ENCODE measurements around the gene NHSL2.
"Not testable (repeated sequence)": the region's sequence is repeated elsewhere in the genome, so short reads cannot be mapped to it uniquely, and the experiment has no call there.

The NHSL2 gene

DNA sequence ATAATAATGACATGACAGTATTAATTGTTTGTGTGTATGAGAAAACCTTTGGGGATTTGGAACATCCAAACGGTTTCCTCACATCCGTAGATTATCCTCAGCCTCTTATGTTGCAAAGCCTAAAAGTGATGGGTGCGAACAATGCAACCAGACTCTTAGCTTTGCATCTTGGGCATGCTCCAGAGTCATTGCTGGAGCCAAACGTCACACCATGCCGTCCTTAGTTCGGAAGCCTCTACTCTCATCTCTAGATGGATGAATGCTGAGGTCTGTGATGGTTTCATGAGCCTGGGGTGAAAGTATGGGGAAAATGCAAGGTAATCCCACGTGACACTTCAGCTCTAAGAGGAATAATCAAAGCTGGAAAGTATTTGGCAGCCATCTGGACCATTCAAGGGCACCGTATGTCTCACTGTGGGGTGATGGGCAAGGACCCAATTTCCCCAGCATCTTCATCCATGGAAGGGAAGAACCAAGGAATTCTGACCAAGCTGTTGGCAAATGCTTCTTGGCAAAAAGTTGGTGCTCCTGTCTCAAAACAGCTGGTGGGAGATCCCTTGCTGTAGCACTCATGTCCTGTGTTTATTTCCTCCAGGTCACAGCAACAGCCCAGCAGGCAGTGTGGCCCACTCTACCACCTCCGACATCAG is 227.3 kb downstream of the NHSL2 start:
- DNase-seq: no peak

DNA sequence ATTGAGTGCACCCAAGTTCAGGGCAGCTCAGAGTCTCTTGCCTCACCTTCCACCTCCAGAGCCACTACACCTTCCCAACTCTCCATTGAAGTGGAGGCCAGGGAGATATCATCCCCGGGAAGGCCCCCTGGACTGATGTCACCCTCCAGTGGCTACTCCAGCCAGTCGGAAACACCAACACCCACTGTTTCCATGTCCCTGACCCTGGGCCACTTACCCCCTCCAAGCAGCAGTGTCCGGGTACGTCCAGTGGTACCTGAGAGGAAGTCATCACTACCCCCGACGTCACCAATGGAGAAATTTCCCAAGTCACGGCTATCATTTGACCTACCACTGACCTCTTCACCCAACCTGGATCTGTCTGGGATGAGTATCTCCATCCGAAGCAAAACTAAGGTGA is 228.9 kb downstream of the NHSL2 start:
- DNase-seq: no peak

DNA sequence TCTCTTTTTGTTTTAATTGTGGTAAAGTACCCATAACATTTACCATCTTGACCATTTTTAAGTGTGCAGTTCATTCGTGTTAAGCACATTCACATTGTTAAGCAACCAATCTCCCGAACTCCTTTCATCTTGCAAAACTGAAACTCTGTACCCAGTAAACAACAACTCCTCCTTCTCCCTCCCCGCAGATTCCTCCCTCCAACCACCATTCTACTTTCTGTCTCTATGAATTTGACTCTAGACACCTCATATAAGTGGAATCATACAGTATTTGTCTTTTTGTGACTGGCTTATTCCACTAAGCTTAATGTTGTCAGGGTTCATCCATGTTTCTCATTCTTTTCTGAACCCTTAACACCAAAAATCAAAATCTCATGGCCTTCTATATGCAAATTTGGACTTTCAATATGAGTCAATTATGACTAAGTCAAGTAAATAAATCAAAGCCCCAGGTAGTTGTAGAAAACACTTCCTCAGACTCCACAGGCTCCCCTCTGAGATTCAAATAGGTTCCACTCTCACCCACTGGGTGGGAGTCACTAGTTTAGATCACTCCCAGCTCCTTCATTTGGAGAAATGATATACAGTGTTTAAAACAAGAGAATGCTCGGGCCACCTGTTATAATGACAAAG is 230.8 kb downstream of the NHSL2 start:
- DNase-seq: peak; percentile 57

DNA sequence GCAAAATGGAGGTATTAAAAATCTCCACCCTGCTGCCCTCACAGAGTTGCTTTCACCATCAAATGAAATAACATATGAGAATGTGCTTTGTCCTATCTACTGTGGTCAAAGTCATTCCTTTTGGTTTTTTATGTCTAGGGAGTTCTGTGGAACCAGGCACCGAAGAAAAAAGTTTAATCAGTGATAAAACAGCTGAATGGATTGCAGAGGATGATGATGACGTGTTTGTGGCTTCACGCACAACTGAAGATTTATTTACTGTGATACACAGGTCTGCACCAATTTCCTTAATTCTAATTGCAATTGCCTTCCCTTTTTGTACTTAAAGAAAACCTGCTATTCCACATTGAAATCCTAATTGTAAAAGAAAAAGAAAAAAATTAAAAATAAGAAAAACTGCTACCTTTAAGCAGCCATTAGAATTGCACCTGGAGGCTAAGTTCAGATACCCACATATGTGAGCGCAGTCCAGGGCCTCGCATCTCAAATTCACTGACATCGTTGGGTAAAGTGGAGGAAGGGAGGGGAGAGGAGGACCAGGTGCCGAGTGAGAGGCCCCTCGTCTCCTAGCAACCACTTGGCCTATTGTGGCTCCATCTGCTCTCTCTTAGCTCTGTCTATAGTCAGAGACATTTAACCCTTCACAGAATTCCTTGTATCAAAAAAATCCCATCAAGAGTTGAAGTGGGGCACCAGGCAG is 231.6 kb downstream of the NHSL2 start:
- no peak for DNase-seq

DNA sequence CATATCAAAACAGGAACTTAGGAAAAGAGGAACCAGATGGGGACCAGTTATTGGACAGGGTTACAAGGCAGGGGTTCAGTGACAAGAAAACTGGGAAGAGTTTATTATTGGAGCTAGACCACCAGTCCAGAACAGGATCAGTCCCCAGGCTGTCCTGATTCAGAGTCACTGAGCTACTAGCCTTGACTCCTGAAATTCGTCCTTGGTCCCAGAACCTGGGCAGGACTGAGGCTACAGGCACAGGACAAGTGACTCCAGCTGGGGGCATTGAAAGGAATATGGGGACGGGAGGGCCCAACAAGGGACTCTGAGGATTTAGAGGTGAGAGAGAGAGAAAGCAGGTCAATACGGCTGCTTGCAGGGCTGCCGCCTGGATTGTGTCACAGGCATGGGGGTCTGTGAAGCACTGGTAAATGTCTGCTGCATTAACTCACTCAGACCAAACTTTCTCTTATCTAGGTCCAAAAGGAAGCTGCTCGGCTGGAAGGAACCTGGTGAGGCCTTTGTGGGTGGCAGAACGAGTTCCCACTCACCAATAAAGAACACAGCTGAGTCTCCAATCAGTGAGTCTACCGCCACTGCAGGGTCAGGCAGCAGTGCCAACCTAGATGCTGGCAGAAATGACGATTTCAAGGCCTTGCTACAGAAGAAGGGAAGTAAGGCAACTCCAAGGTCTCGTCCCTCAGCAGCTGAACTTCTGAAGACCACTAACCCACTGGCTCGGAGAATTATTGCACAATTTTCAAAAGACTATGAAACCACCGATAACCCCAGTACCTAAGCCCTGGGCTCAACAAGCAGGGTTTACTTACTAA is 232.4 kb downstream of the NHSL2 start:
- DNase-seq: no peak

DNA sequence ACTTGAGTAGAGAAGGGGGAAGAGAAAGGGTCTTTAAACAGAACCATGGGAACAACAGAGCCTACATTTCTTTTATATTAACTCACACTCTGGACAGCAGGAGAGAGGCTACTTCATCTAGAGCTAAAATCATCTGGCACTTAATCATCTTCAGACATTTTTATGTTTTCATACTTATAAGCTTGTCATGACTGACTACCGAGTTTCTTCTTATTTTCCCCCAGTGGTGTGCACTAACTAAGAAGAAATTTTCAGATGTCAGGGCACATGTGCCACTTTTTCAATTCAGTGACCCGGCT is 232.9 kb downstream of the NHSL2 start:
- no peak for DNase-seq

DNA sequence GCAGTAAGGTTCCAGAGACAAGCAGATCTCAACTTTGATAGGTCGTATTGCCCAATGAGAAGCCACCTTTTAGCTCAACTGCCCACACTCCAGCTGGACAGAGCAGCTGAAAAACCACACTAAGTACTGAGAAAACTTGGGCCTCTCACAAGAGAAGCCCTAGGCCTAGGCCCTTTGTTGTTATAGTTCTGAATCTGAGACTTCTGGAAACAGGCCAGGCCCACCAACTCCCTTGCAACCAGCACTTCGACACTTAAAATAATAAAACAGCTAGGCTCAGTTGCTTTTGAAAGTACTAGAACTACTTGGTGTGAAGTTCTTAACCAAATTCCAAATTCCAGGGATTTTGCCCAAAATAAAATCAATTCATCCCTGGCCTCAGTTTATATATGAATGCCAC is 234.5 kb downstream of the NHSL2 start:
- no peak for DNase-seq

DNA sequence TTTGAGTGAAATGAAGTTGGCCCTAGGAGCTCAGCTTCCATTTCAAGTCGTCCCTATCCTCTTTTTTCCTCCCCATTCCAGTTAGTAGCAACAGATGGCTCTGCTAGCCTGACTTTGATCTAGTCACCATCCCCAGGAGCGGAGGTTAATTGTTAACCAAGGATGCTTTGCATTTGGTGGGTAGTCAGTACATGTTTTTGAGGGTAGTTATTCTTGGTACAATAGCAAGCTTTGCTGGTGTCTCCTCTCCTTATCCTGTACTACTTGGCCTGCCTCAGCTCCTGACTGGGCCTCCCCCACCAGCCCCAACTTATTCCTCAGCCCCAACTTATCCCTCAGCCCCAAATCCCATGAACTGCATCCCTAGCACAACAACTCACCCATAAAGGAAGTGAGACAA is 235.9 kb downstream of the NHSL2 start:
- no peak for DNase-seq

DNA sequence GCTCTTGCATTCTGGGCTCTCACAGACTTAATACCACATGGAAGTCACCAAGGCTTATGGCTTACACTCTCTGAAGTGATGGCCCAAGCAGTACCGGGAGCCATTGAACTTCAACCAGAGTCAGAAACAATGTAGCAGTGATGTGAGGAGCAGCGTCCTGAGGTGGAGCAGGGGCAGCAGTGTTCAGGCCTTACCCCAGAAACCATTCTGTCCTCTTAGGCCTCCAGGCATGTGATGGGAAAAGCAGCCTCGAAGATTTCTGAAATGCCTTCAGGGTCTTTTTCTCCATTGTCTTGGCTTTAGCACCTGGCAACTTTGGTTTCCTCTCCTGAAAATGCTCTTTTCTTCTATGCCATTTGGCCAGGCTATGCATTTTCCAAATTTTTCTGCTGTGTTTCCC is 248.1 kb downstream of the NHSL2 start:
- DNase-seq: no peak

DNA sequence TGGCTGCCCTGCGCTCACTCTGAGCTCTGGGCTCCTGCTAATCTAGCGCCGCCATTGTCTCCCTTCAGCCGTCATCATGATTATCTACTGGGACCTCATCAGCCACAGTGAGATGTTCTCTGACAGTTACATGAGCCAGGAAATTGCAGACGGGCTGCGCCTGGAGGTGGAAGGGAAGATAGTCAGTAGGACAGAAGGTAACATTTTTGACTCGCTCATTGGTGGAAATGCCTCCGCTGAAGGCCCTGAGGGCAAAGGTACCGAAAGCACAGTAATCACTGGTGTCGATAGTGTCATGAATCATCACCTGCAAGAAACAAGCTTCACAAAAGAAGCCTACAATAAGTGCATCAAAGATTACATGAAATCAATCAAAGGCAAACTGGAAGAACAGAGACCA is 249.1 kb downstream of the NHSL2 start:
- DNase-seq: no peak

DNA sequence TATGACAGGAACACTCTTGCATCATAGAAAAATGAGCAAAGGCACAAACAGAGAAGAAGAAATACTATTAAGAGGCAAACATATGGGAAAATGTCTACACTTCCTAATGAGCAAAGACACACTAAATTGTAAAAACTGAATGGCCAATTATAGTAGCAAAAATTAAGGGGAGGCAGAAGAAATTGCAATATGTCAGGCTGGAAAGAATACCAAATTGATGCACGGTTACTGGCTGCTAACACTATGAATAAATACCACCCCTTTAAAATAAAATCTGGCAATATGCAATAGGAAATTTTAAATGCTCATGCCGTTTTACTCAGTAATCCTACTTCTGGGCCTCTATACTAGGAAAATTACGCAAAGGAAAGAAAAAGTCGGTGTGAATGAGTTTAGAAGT is 254.9 kb downstream of the NHSL2 start:
- no peak for DNase-seq

DNA sequence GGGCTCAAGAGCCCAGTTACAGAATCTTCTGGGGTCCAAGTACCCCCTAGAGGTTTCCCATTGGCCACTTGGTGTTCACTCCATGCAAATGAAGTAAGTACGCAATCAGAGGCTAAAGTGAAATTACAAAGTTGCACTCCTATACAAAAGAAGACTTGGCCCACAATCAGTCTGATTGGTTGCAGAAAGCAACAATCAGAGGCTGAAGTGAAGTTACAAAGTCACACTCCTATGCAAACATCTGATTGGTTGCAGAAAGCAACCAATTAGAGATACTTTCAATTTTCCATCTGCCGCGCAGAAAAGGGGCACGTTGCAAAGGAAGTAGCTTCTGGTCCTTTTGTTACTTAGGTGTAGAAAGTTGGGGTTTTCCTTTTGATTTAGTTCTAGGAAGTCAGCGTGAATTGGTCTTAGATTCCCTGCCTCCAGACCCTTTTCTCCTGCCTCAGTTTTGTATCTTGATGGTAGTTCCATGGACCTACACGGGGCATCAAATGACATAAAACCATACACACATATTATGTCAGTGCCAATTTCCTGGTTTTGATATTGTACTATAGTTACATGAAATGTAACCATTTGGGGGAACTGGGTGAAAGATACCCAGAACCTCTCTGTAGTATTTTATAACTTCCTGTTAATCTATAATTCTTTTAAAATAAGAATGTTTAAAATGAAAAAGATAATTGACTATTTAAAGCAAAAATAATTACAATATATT is 258.5 kb downstream of the NHSL2 start:
- DNase-seq: peak; percentile 63

DNA sequence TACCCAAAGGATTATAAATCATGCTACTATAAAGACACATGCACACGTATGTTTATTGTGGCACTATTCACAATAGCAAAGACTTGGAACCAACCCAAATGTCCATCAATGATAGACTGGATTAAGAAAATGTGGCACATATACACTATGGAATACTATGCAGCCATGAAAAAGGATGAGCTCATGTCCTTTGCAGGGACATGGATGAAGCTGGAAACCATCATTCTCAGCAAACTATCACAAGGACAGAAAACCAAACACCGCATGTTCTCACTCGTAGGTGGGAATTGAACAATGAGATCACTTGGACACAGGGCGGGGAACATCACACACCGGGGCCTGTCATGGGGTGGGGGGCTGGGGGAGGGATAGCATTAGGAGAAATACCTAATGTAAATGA is 265.6 kb downstream of the NHSL2 start:
- DNase-seq: not testable (repeated sequence)

DNA sequence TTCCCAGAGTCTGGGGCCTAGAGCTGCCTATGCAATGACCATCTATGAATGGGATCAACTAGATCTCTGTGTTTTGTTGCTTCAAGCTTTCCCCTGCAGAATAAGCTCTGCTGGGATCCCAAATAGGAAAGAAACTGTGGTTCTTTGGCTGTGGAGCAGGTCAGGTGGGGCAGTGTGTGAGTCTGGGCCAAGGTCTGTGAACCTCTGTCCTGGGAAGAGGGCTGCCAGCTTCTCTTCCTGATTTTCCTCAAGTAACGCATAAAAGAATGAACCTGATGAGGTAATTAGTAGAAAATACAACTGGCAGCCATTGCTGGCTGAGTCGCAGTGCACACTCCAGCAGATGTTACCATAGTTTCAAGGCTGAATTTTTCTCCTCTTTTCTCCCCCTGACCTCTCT is 266.3 kb downstream of the NHSL2 start:
- DNase-seq: no peak

DNA sequence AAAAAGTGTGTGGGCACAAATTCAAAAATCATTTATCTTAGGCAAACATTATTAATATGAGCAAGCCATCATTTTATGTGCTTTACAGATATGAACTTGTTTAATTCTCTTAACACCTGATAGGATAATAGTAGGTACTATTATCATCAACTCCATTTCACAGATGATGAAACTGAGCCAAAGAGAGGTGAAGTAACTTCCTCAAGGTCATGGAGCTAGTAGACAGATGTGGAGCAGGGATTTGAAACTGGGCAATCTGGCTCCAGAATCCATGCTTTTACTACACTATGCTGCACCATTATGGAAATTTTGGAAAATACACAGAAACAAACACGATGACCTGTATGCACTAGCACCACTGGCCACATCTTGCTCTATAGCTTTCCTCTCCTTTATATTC is 269.9 kb downstream of the NHSL2 start:
- no peak for DNase-seq

DNA sequence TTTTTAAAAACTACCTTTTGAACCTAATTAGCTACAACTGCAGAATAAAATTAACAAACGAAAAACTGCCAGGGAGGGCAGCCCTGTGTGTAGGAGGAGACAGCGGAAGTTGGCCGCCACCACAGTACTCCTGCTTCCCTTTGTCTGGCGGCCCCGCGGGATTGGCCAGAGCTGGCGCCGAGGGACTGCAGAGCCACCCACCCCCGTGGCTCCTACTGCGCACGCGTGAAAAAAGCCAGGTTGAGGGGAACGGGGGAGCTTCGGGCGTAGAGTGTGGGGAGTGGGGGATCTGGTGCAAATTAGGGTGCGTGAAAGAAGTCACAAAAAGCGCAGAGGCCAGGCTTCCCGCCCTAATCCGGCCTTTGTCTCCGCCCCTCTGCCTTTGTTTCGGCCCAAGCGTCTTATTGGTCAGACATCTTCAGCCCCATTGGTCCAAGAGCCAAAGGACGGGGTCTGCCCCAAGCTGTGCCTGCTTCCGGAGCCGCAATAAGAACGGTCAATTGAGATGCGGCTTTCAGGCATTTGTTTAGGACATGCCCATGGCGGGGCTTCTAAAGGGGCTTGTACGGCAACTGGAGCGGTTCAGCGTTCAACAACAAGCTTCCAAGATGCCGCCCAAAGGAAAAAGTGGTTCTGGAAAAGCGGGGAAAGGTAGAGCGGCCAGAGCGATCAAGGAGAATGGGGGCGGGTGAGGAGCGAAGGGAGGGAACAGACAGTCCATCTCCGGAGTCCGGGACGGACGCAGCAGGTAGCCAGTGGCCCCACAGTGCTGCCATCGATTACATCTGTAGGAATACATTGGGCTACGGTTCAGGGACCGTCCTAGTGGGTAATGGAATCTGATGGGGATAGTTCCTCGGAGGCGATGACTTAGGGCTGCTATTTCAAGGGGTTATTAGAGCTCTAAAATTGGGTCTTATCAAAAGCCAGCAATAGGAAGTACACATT is 270.8 kb downstream of the NHSL2 start, which contains the start of gene PIN4:
PIN4 (plus strand) TSS at position 580 of the 948 bp plus-strand sequence; CDS start at position 609, 29 bp downstream.
- peak; percentile 94 for DNase-seq

DNA sequence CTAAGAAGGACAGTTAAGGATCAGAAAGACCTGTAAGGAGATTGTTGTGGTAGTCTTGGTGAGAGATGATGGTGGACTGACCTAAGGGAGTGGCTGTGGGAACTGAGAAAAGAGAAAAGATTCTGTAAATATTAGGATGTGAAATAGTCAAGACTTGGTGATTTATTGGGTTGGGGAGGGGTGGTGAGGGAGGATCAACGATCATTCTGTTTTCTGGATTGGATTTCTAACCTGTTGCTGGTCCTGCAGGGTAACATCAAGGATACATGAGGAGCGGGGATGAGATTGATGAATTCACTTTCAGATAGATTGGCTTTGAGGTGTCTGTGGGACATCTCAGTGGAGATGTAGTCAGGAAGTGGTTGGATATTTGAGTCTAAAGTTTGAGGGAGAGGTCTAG is 272.3 kb downstream of the NHSL2 start:
- no peak for DNase-seq

DNA sequence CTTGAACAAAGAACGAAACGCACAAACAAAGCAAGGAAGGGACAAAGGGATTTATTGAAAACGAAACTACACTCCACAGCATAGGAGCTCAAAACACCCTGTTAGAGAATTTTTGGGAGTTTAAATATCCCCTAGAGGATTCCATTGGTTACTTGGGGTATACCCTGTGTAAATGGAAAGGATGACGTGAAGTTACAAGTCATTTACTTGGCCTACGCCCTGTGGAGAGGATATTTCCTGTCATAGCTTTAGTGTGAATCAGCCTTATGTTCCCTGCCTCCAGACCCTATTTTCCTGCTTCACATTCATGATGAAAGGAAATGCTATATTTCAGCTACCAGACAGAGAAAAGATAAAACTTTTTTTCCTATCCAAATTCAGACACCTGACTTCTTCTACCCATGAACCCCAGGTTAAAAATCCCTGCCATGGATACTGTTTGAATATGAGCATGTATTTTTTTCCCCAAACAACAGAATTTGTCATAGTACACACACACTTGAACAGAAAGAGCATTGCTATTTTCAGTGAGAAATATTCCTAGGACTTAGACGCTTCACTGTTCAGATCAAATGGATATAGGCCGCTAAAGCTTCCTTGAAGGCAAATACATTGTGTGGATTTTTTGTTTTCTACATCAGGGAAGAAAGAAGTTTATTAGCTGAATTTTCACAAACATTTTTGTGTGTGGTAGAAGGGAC is 291.3 kb downstream of the NHSL2 start:
- no peak for DNase-seq

All from activated CD4-positive, alpha-beta T cell treated with anti-CD3 and anti-CD28 coated beads, Interleukin-10, Interleukin-2, amounts not matched to agents 100 ng/mL and 50 ng/mL, durations not matched to agents 16 hours and 8 hours (primary cell).